Measurements from ENCODE around the gene ZDHHC5. TPM values are rescaled to one million over a fixed set of nuclear protein-coding genes. Genes with fewer than 3 reads are reported as not detected.

Gene ZDHHC5
- total RNA-seq, 1 donor from 2014 or later = 79.8 TPM

DNA sequence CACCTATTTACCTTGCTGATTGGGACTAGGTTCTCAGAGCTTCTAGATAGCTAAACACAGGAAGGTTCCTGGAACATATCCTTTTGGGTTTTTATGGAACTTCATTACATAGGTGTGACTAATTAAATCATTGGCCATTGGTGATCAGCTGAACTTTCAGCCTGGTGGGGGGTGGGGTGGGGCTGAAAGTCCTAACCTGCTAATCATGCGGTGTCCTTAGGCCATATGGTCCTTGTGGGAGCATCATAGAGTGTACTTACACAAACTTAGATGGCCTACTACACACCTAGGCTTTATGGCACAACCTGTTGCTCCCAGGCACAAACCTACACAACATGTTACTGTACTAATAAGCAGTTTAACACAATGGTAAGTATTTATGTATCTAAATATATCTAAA is 64.7 kb downstream of the ZDHHC5 start:
- peaks cover 6% of the 10 kb centered on the region for H3K36me3 ChIP-seq
- H3K4me1 ChIP-seq = no peaks in the 10 kb centered on the region
- intact Hi-C loops (cut with DNase I) = no loop called here
- no peak for ATAC-seq
- H3K27ac ChIP-seq = no peak overlapping the region
- H3K9me3 ChIP-seq = no peaks in the 10 kb centered on the region
- no peak for DNase-seq
- TF ChIP-seq, protein P1, sequence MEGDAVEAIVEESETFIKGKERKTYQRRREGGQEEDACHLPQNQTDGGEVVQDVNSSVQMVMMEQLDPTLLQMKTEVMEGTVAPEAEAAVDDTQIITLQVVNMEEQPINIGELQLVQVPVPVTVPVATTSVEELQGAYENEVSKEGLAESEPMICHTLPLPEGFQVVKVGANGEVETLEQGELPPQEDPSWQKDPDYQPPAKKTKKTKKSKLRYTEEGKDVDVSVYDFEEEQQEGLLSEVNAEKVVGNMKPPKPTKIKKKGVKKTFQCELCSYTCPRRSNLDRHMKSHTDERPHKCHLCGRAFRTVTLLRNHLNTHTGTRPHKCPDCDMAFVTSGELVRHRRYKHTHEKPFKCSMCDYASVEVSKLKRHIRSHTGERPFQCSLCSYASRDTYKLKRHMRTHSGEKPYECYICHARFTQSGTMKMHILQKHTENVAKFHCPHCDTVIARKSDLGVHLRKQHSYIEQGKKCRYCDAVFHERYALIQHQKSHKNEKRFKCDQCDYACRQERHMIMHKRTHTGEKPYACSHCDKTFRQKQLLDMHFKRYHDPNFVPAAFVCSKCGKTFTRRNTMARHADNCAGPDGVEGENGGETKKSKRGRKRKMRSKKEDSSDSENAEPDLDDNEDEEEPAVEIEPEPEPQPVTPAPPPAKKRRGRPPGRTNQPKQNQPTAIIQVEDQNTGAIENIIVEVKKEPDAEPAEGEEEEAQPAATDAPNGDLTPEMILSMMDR (IDR thresholded peaks at IDR 0.05) = no peak
- no peak overlapping the region for H3K4me3 ChIP-seq
- no peaks in the 10 kb centered on the region for H3K27me3 ChIP-seq

DNA sequence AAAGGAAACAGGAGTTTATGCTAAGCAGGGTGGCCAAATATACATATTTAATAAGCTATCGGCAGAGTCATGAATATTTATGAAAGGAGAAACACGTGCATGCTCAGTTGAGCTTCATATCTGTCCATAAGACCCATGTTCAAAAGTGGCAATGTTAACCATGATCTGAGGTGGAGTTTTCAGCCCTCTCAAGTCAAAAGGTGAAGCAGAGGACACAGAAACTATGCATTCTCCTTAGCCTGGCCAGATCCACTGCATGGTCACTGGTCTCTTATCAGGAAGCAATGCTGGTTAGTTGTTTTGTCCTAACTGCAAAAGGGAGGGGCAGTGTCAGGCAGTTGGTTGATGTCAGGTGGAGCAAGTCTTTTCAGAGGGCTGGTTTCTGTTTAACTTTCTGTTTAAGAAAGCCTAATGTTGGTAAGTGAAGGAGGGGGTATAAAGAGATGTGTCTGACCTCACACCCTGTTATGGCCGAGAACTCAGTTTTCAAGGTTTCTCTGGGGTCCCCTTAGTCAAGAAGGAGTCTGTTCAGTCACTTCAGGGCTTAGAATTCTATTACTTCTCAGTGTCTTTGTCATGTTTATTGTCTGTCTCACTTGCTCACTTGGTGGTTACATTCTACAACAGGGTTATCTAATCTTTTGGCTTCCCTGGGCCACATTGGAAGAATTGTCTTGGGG is 67.8 kb downstream of the ZDHHC5 start:
- H3K4me1 ChIP-seq = no peaks in the 10 kb centered on the region
- no peaks in the 10 kb centered on the region for H3K27me3 ChIP-seq
- DNase-seq (no peak), ATAC-seq (no peak)
- intact Hi-C loops (cut with DNase I) = no loop called here
- H3K9me3 ChIP-seq = no peaks in the 10 kb centered on the region
- H3K27ac ChIP-seq = no peak overlapping the region
- peaks cover 23% of the 10 kb centered on the region for H3K36me3 ChIP-seq
- H3K4me3 ChIP-seq = no peak overlapping the region
- TF ChIP-seq, protein P1 (IDR thresholded peaks at IDR 0.05) = no peak

DNA sequence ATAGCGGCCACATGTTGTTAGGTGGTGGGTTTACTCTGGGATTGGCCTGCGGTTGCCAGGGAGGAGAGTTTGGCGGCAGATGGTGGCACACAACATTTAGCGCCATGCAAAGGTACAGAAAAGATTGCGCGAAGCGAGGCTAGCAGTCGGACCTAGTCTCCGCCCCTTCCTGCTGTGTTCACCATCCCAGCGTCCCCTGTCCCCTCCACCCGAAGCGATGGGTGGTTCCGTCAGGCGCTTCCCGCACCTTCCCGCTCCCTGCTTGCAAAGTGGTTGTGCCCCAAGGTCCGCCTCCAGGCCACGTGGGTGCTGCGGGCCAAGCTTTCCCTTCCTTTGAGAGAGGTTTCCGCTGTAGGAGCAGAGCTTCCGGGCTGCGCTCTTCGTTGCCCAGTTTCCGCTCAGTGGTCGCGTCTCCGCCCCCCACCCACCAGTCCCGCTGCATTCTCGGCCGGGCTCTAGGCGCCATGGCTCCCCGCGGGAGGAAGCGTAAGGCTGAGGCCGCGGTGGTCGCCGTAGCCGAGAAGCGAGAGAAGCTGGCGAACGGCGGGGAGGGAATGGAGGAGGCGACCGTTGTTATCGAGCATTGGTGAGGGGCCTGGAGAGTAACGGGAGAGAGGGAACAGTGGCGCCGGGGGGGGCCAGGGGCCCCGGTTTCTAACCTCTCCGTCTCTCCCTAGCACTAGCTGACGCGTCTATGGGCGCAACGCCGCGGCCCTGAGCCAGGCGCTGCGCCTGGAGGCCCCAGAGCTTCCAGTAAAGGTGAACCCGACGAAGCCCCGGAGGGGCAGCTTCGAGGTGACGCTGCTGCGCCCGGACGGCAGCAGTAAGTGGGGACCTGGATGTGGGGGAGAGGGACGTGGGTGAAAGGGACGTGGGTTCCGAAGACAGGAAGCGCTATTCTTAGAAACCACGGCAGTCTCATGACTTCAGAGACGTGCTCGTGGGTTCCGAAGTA is 73.5 kb downstream of the ZDHHC5 start, which contains the start of gene SELENOH:
TSS of gene SELENOH (plus strand) at position 360 of the 955 bp plus-strand sequence. CDS start at position 465, 105 bp downstream.
- intact Hi-C loops (cut with DNase I) = no loop called here
- no peaks in the 10 kb centered on the region for H3K9me3 ChIP-seq
- H3K36me3 ChIP-seq = peaks cover 60% of the 10 kb centered on the region
- peak within 1 kb of the TSS; percentile 96 for H3K27ac ChIP-seq
- TF ChIP-seq, protein P1 (IDR thresholded peaks at IDR 0.05) = no peak
- ATAC-seq (peak; percentile 99), DNase-seq (peak; percentile 98)
- peaks cover 7% of the 10 kb centered on the region for H3K4me1 ChIP-seq
- H3K27me3 ChIP-seq = no peaks in the 10 kb centered on the region
- peak within 1 kb of the TSS; percentile 92 for H3K4me3 ChIP-seq

DNA sequence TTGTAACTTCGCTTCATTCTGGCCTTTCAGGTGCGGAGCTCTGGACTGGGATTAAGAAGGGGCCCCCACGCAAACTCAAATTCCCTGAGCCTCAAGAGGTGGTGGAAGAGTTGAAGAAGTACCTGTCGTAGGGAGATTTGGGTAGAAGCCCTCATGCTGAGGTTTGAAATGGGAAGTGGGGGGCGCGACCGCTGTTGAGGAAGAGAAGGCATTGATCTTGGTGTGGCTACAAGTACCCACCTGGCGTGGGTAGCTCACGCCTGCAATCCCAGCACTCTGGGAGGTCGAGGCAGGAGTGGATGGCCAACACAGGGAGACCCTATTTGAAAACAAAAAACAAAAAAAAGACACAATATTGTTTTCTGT is 74.2 kb downstream of the ZDHHC5 start:
- ATAC-seq (no peak), DNase-seq (no peak)
- H3K4me3 ChIP-seq = peak overlapping the region; percentile 92
- H3K27me3 ChIP-seq = no peaks in the 10 kb centered on the region
- H3K36me3 ChIP-seq = peaks cover 60% of the 10 kb centered on the region
- TF ChIP-seq, protein P1 (IDR thresholded peaks at IDR 0.05) = no peak
- H3K9me3 ChIP-seq = no peaks in the 10 kb centered on the region
- peaks cover 7% of the 10 kb centered on the region for H3K4me1 ChIP-seq
- intact Hi-C loops (cut with DNase I) = no loop called here
- peak overlapping the region; percentile 96 for H3K27ac ChIP-seq

DNA sequence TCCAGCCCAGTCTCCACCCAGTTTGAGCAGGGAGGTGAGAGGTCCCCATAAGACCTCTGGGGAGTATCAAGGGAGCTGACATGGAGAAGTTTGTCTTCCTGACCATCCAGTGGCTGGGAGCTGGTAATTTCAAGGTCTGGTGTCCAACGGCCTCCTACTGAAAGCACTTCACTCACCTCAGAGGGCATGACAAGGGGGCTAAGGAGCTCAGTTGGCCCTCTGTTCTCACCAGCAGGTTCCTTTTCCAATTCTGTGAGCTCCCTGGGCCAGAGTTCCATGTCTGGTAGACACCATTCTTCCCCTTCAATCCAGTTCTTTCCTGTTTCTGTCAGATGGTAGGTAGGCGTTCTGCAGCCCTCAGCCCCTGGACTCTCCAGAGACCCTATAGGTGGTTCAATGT is 76.4 kb downstream of the ZDHHC5 start:
- H3K9me3 ChIP-seq = no peaks in the 10 kb centered on the region
- TF ChIP-seq, protein P1 (IDR thresholded peaks at IDR 0.05) = no peak
- intact Hi-C loops (cut with DNase I) = no loop called here
- peaks cover 37% of the 10 kb centered on the region for H3K36me3 ChIP-seq
- H3K27me3 ChIP-seq = no peaks in the 10 kb centered on the region
- DNase-seq (no peak), ATAC-seq (no peak)
- H3K4me3 ChIP-seq = no peak overlapping the region
- H3K27ac ChIP-seq = no peak overlapping the region
- H3K4me1 ChIP-seq = peaks cover 7% of the 10 kb centered on the region
